OCI-LY3 (cell line): ENCODE measurements around the gene BRSK1.

Experiments used
- EZH2phosphoT487 ChIP-seq: fragments of 200-600 bp; shearing (Covaris generic); IDR thresholded peaks from 2 replicates; pipeline ENCODE4 v1.6.1; 2018; ENCODE audit warnings: antibody characterized with exemption, mixed run types, low read depth
- TF ChIP-seq, protein P1 (sequence below): fragments of 200-600, 300-600 bp; sonication (generic); IDR thresholded peaks from 2 replicates; pipeline ENCODE4 v1.5.1; 2014; ENCODE audit warnings: antibody characterized with exemption, low read length, low read depth

DNA sequence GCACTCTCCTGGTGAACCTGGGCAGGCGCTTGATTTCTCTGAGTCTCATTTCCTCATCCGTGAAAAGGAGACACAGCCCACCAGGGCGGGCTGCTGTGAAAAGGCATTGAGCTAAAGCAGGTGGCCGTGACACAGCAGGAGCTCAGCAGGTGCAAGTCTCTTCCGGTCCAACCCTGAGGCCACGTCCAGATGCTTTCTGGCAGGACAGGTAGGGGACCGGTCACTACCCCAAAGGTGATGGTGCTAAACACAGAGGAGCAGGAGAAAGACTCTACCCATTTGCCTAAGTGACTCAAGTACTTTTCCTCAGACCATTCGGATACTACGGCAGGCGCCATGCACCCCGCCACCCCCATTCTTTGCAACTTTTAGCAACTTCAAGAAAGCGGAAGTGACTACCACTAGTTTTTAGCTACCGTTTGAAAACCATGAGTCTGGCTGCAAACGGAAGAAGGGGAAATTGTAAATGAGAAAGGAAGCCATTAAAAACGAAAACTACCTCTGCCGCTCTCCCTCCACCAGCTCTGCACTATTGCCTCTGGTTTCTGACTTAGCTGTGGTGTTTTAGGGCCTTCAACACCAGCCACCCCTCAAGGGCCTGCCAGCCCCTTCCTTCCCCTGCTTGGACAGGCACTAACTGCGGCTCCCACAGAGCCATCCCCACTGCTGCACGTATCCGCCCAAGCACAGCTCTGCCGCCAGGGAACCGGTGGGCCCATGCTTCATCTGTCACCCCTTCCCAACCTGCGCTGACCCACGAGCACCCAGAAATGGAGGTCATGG is 29.8 kb upstream of the BRSK1 start:
- TF ChIP-seq, protein P1, sequence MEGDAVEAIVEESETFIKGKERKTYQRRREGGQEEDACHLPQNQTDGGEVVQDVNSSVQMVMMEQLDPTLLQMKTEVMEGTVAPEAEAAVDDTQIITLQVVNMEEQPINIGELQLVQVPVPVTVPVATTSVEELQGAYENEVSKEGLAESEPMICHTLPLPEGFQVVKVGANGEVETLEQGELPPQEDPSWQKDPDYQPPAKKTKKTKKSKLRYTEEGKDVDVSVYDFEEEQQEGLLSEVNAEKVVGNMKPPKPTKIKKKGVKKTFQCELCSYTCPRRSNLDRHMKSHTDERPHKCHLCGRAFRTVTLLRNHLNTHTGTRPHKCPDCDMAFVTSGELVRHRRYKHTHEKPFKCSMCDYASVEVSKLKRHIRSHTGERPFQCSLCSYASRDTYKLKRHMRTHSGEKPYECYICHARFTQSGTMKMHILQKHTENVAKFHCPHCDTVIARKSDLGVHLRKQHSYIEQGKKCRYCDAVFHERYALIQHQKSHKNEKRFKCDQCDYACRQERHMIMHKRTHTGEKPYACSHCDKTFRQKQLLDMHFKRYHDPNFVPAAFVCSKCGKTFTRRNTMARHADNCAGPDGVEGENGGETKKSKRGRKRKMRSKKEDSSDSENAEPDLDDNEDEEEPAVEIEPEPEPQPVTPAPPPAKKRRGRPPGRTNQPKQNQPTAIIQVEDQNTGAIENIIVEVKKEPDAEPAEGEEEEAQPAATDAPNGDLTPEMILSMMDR, result peak; percentile 14; the same call in 1 of the 2 replicates
- no peak for TF ChIP-seq EZH2phosphoT487
